IMR-90 (cell line): Measurements from ENCODE around the gene AATF. TPM values are rescaled to one million over a fixed set of nuclear protein-coding genes. Genes with fewer than 3 reads are reported as not detected.

Experiments used
- ATAC-seq: fragments of 200-7000 bp; cut with Tn5 transposase; 2 replicates; pipeline ENCODE4 v1.9.1; 2020; ENCODE audit warnings: low read depth, mild to moderate bottlenecking, moderate library complexity
- BruUV-seq: library from RNA; stranded (reverse); fragments of 400-500 nt; replicated peaks from 2 replicates; lab custom pipeline; 2021; lab: Mats Ljungman, UMichigan
- CTCF ChIA-PET: fragments of 300-600 bp; formaldehyde crosslinking; extraction: SDS; loops from one replicate; lab custom pipeline; 2021; ENCODE audit warnings: antibody characterized with exemption; lab: Yijun Ruan, JAX
- POLR2A ChIA-PET: fragments of 300-600 bp; sonication (Branson Sonifier 250); formaldehyde crosslinking; loops from one replicate; lab custom pipeline; 2022; ENCODE audit warnings: antibody characterized with exemption; ENCODE audit not compliant: unreplicated experiment; lab: Charles Lee
- DNase-seq: peaks from one replicate; pipeline ENCODE4 v3.0.0; 2013
- H2AFZ ChIP-seq: replicated peaks from 2 replicates; pipeline ENCODE3; 2013; ENCODE audit warnings: low read length, mild to moderate bottlenecking; ENCODE audit not compliant: poor library complexity
- H2AK5ac ChIP-seq: 2 replicates; pipeline ENCODE4 v1.6.1; 2013; ENCODE audit warnings: low read depth, low read length, inconsistent platforms
- H2AK9ac ChIP-seq: replicated peaks from 2 replicates; pipeline ENCODE3; 2013; ENCODE audit warnings: mild to moderate bottlenecking, low read depth, low read length, moderate library complexity; ENCODE audit not compliant: poor library complexity
- H2BK120ac ChIP-seq: 2 replicates; pipeline ENCODE4 v1.6.1; 2013; ENCODE audit warnings: low read depth, low read length, inconsistent platforms
- H2BK15ac ChIP-seq: 3 replicates; pipeline ENCODE4 v1.6.1; 2013; ENCODE audit warnings: low read depth, low read length, inconsistent platforms
- H2BK20ac ChIP-seq: 2 replicates; pipeline ENCODE4 v1.6.1; 2013; ENCODE audit warnings: low read depth, mild to moderate bottlenecking, inconsistent platforms, low read length, moderate library complexity
- H2BK5ac ChIP-seq: 2 replicates; pipeline ENCODE4 v1.6.1; 2013; ENCODE audit warnings: mild to moderate bottlenecking, low read depth, low read length, inconsistent platforms; ENCODE audit not compliant: poor library complexity, severe bottlenecking
- H3K14ac ChIP-seq: replicated peaks from 2 replicates; pipeline ENCODE4 v1.6.1; 2013; ENCODE audit warnings: low read depth, low read length, inconsistent platforms
- H3K18ac ChIP-seq: 2 replicates; pipeline ENCODE4 v1.6.1; 2013; ENCODE audit warnings: low read depth, low read length, control low read depth
- H3K23ac ChIP-seq: 2 replicates; pipeline ENCODE4 v1.6.1; 2013; ENCODE audit warnings: low read depth, low read length, inconsistent platforms
- H3K27ac ChIP-seq: 2 replicates; pipeline ENCODE4 v1.5.1; 2013; ENCODE audit warnings: mild to moderate bottlenecking, control low read depth, low read length; ENCODE audit not compliant: insufficient read depth
- H3K27me3 ChIP-seq: 2 replicates; pipeline ENCODE4 v1.6.1; 2013; ENCODE audit warnings: low read length; ENCODE audit not compliant: control insufficient read depth, insufficient read depth
- H3K36me3 ChIP-seq: 2 replicates; pipeline ENCODE4 v1.6.1; 2013; ENCODE audit warnings: low read length, mixed read lengths; ENCODE audit not compliant: control insufficient read depth, insufficient read depth
- H3K4ac ChIP-seq: 2 replicates; pipeline ENCODE4 v1.6.1; 2013; ENCODE audit warnings: low read depth, low read length, inconsistent platforms
- H3K4me1 ChIP-seq: 2 replicates; pipeline ENCODE4 v1.6.1; 2013; ENCODE audit warnings: low read length, mixed read lengths; ENCODE audit not compliant: control insufficient read depth, insufficient read depth
- H3K4me2 ChIP-seq: 2 replicates; pipeline ENCODE4 v1.6.1; 2013; ENCODE audit warnings: low read depth, mild to moderate bottlenecking, control low read depth, low read length, moderate library complexity
- H3K4me3 ChIP-seq: 2 replicates; pipeline ENCODE4 v1.5.1; 2013; ENCODE audit warnings: low read depth, mild to moderate bottlenecking, control low read depth, low read length, moderate library complexity; ENCODE audit not compliant: insufficient read depth
- H3K56ac ChIP-seq: 2 replicates; pipeline ENCODE4 v1.6.1; 2013; ENCODE audit warnings: low read length, inconsistent platforms; ENCODE audit not compliant: insufficient read depth; ENCODE audit errors: extremely low read depth
- H3K79me1 ChIP-seq, 2 experiments: 2 replicates each; pipeline ENCODE4 v1.6.1; 2013; ENCODE audit warnings: low read length in 2 of 2, inconsistent platforms in 1 of 2, low read depth in 1 of 2
- H3K9ac ChIP-seq: 2 replicates; pipeline ENCODE4 v1.6.1; 2013; ENCODE audit warnings: low read depth, low read length, control low read depth
- H3K9me1 ChIP-seq: 2 replicates; pipeline ENCODE4 v1.6.1; 2013; ENCODE audit warnings: low read length, inconsistent platforms; ENCODE audit not compliant: insufficient read depth
- H3K9me3 ChIP-seq: 2 replicates; pipeline ENCODE4 v1.6.1; 2013; ENCODE audit warnings: low read length; ENCODE audit not compliant: control insufficient read depth, insufficient read depth
- H4K20me1 ChIP-seq: 2 replicates; pipeline ENCODE4 v1.6.1; 2013; ENCODE audit warnings: low read length, inconsistent platforms; ENCODE audit not compliant: insufficient read depth
- H4K5ac ChIP-seq: 2 replicates; pipeline ENCODE4 v1.6.1; 2013; ENCODE audit warnings: mild to moderate bottlenecking, low read depth, low read length, control low read depth
- H4K8ac ChIP-seq, 2 experiments: 2 replicates each; pipeline ENCODE4 v1.6.1; 2013; ENCODE audit warnings: low read depth in 2 of 2, low read length in 2 of 2, control low read depth in 1 of 2, inconsistent platforms in 1 of 2
- H4K91ac ChIP-seq: 2 replicates; pipeline ENCODE4 v1.6.1; 2013; ENCODE audit warnings: low read depth, low read length, inconsistent platforms; ENCODE audit not compliant: insufficient read depth
- BHLHE40 ChIP-seq: fragments of 150-350 bp; IDR thresholded peaks from 2 replicates; pipeline ENCODE4 v1.6.1; 2016; ENCODE audit warnings: mild to moderate bottlenecking, low read depth, low read length
- CEBPB ChIP-seq: IDR thresholded peaks from 2 replicates; pipeline ENCODE4 v1.6.1; 2012; ENCODE audit warnings: low read depth, low read length, improper control_type of control experiment
- CHD1 ChIP-seq: IDR thresholded peaks from 2 replicates; pipeline ENCODE4 v1.6.1; 2012; ENCODE audit warnings: low read depth, low read length, improper control_type of control experiment
- FOS ChIP-seq: fragments of 150-350 bp; IDR thresholded peaks from 2 replicates; pipeline ENCODE4 v1.6.1; 2016; ENCODE audit warnings: low read depth, low read length
- MAFK ChIP-seq: IDR thresholded peaks from 2 replicates; pipeline ENCODE4 v1.6.1; 2012; ENCODE audit warnings: low read depth, low read length, improper control_type of control experiment
- MXI1 ChIP-seq: IDR thresholded peaks from 2 replicates; pipeline ENCODE4 v1.6.1; 2012; ENCODE audit warnings: low read depth, mild to moderate bottlenecking, low read length, moderate library complexity, borderline replicate concordance
- NFE2L2 ChIP-seq: fragments of 150-350 bp; IDR thresholded peaks from 2 replicates; pipeline ENCODE4 v1.6.1; 2016; ENCODE audit warnings: low read depth, mild to moderate bottlenecking, low read length
- POLR2A ChIP-seq: IDR thresholded peaks from 2 replicates; pipeline ENCODE4 v1.6.1; 2012; ENCODE audit warnings: mild to moderate bottlenecking, low read depth, low read length
- RAD21 ChIP-seq: IDR thresholded peaks from 2 replicates; pipeline ENCODE4 v1.6.1; 2012; ENCODE audit warnings: low read length, improper control_type of control experiment
- RCOR1 ChIP-seq: IDR thresholded peaks from 2 replicates; pipeline ENCODE4 v1.6.1; 2012; ENCODE audit warnings: mild to moderate bottlenecking, low read length, improper control_type of control experiment; ENCODE audit not compliant: insufficient replicate concordance
- RFX5 ChIP-seq: IDR thresholded peaks from 2 replicates; pipeline ENCODE4 v1.8.0; 2012; ENCODE audit warnings: low read depth, mild to moderate bottlenecking, low read length, moderate library complexity
- SMC3 ChIP-seq: fragments of 150-350 bp; IDR thresholded peaks from 2 replicates; pipeline ENCODE4 v1.6.1; 2016; ENCODE audit warnings: low read depth, mild to moderate bottlenecking, antibody characterized with exemption, low read length, moderate library complexity
- WGBS, 2 experiments: methylation state at CpG; one replicate each; pipeline versions ENCODE4 v1.1.5 to v1.1.7; 2013; ENCODE audit warnings: missing lambda C conversion rate in 2 of 2; ENCODE audit not compliant: insufficient read length in 1 of 2; ENCODE audit errors: extremely low coverage in 2 of 2; 5-methylcytosine and 5-hydroxymethylcytosine counted together
- dilution Hi-C: fragments of 300-500 bp; cut with HindIII; formaldehyde crosslinking; loops from one replicate; pipeline ENCODE4 v1.14.3; 2018; ENCODE audit warnings: low sequenced_read_pairs; ENCODE audit not compliant: unreplicated experiment
- in situ Hi-C: fragments of 300-500 bp; cut with MboI; formaldehyde crosslinking; loops from 3 replicates; pipeline ENCODE4 v1.14.3; 2019; ENCODE audit warnings: low sequenced_read_pairs, inconsistent platforms, mixed read lengths
- intact Hi-C: fragments of 100-400 bp; cut with micrococcal nuclease; formaldehyde crosslinking; loops from 2 replicates; pipeline ENCODE4 v1.10.0; 2022
- polyA plus RNA-seq, 3 experiments: library from polyadenylated mRNA; depleted of rRNA; stranded (reverse); fragments of >200 nt; gene quantifications; 2 replicates each; pipeline ENCODE4 v1.2.3, GENCODE V29; 2012; ENCODE audit warnings: low replicate concordance in 1 of 3
- total RNA-seq: library from RNA; depleted of rRNA; stranded (reverse); fragments of >200 nt; gene quantifications from 2 replicates; pipeline ENCODE4 v1.2.3, GENCODE V29; 2012
- TF ChIP-seq, protein P1 (sequence below): fragments of 150-350 bp; IDR thresholded peaks from 2 replicates; pipeline ENCODE4 v1.6.1; 2016; ENCODE audit warnings: low read depth, mild to moderate bottlenecking, low read length, moderate library complexity, borderline replicate concordance
- TF ChIP-seq, protein P2 (sequence below): fragments of 150-350 bp; IDR thresholded peaks from 2 replicates; pipeline ENCODE4 v1.6.1; 2017; ENCODE audit warnings: mild to moderate bottlenecking, antibody characterized with exemption, low read length, low read depth
- TF ChIP-seq, protein P3 (sequence below): conservative IDR thresholded peaks from 2 replicates; pipeline ENCODE4 v1.5.1; 2012; ENCODE audit warnings: mild to moderate bottlenecking, low read depth, low read length, improper control_type of control experiment

The AATF gene
- total and polyA plus RNA-seq, 2 of the 4 experiments (the other 2 are of a cell fraction), result 21.0 to 34.8 TPM

DNA sequence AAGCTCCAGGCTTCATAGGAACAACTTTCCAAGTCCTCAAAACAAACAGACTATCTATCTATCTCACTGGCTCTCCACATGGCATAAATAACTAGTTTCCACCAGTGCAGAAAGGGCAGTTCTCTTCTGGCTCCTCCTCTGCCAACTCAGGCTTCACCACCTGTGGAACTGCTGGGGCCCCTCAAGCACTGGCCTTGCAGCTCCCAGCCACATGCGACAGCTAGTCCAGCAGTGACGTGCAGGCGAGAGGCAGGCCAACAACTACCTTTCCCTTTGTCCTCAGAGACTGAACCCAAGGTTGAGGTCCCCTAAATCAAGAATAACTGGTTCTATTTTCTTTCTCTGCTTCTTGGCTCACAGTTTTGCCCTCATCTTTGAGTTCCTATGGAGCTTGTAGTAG, 137.6 kb downstream of the AATF start:
- WGBS, 2 experiments, result 100% methylated on average over 1 of the region's 3 CpGs; no CpG with 5 or more reads in 1 of the 2 experiments
- in situ Hi-C loops, result no loop called here

More for the DNA sequence above, 137.6 kb downstream of the AATF start:
- H2BK15ac ChIP-seq, result no peak overlapping the region
- H3K14ac ChIP-seq, result no peak overlapping the region
- H3K4me1 ChIP-seq, result no peaks in the 10 kb centered on the region
- no peak overlapping the region for H4K5ac ChIP-seq
- H2AK5ac ChIP-seq, result no peak overlapping the region
- no peak overlapping the region for H2BK5ac ChIP-seq
- H3K27ac ChIP-seq, result no peak overlapping the region
- no peak overlapping the region for H3K9ac ChIP-seq
- no peak overlapping the region for H3K4me2 ChIP-seq
- no peak overlapping the region for H2BK120ac ChIP-seq
- H3K4ac ChIP-seq, result no peak overlapping the region
- BruUV-seq, result no TSS peak
- H3K9me1 ChIP-seq, result peaks cover 10% of the 10 kb centered on the region; the same call in 1 of the 2 replicates
- no peak overlapping the region for H3K4me3 ChIP-seq
- H3K36me3 ChIP-seq, result peaks cover 18% of the 10 kb centered on the region
- H4K91ac ChIP-seq, result no peak overlapping the region
- H2BK20ac ChIP-seq, result no peak overlapping the region
- dilution Hi-C loops, result no loop called here
- no peak overlapping the region for H3K23ac ChIP-seq
- no peaks in the 10 kb centered on the region for H3K9me3 ChIP-seq
- ChIA-PET POLR2A (no interaction called here), CTCF (no interaction called here)
- intact Hi-C loops, result no loop called here
- no peak overlapping the region for H3K18ac ChIP-seq
- TF ChIP-seq SMC3 (no peak), RAD21 (no peak), RFX5 (no peak), FOS (no peak), RCOR1 (no peak), MAFK (no peak), BHLHE40 (no peak), POLR2A (no peak), CEBPB (no peak), MXI1 (no peak), CHD1 (no peak), NFE2L2 (no peak)
- TF ChIP-seq, protein P1, sequence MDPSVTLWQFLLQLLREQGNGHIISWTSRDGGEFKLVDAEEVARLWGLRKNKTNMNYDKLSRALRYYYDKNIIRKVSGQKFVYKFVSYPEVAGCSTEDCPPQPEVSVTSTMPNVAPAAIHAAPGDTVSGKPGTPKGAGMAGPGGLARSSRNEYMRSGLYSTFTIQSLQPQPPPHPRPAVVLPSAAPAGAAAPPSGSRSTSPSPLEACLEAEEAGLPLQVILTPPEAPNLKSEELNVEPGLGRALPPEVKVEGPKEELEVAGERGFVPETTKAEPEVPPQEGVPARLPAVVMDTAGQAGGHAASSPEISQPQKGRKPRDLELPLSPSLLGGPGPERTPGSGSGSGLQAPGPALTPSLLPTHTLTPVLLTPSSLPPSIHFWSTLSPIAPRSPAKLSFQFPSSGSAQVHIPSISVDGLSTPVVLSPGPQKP, result no peak
- TF ChIP-seq, protein P2, sequence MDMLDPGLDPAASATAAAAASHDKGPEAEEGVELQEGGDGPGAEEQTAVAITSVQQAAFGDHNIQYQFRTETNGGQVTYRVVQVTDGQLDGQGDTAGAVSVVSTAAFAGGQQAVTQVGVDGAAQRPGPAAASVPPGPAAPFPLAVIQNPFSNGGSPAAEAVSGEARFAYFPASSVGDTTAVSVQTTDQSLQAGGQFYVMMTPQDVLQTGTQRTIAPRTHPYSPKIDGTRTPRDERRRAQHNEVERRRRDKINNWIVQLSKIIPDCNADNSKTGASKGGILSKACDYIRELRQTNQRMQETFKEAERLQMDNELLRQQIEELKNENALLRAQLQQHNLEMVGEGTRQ, result no peak
- TF ChIP-seq, protein P3, sequence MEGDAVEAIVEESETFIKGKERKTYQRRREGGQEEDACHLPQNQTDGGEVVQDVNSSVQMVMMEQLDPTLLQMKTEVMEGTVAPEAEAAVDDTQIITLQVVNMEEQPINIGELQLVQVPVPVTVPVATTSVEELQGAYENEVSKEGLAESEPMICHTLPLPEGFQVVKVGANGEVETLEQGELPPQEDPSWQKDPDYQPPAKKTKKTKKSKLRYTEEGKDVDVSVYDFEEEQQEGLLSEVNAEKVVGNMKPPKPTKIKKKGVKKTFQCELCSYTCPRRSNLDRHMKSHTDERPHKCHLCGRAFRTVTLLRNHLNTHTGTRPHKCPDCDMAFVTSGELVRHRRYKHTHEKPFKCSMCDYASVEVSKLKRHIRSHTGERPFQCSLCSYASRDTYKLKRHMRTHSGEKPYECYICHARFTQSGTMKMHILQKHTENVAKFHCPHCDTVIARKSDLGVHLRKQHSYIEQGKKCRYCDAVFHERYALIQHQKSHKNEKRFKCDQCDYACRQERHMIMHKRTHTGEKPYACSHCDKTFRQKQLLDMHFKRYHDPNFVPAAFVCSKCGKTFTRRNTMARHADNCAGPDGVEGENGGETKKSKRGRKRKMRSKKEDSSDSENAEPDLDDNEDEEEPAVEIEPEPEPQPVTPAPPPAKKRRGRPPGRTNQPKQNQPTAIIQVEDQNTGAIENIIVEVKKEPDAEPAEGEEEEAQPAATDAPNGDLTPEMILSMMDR, result no peak
- H3K56ac ChIP-seq, result no peak overlapping the region
- no peaks in the 10 kb centered on the region for H3K79me1 ChIP-seq
- DNase-seq (no peak), ATAC-seq (no peak)
- no peak overlapping the region for H2AFZ ChIP-seq
- no peaks in the 10 kb centered on the region for H3K27me3 ChIP-seq
- H2AK9ac ChIP-seq, result no peak overlapping the region
- H4K20me1 ChIP-seq, result peaks cover 3% of the 10 kb centered on the region; the same call in 1 of the 2 replicates
- no peak overlapping the region for H4K8ac ChIP-seq
